CD4-positive, alpha-beta T cell treated with Interleukin-10 for 1 hour (primary cell): ENCODE measurements around the gene ZNF423.

Source experiments
- DNase-seq: peaks from one replicate; pipeline ENCODE4 v3.0.0-alpha.2; 2020

Gene ZNF423

DNA sequence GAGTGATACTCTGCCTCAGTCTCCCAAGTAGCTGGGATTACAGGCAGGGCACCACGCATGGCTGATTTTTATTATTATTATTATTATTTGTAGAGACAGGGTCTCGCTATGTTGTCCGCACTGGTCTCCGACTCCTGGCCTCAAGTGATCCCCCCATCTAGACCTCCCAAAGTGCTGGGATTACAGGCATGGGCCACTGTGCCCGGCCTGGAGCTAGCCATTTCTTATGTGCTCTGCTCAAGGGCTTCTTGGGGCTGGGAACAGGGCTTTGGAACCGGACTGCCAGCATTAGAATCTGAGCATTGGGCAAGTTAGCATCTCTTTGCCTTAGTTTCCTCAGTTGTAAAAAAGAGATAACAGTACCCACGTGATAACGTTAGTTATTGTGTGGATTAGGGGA, 371.0 kb downstream of the ZNF423 start:
- no peak for DNase-seq

DNA sequence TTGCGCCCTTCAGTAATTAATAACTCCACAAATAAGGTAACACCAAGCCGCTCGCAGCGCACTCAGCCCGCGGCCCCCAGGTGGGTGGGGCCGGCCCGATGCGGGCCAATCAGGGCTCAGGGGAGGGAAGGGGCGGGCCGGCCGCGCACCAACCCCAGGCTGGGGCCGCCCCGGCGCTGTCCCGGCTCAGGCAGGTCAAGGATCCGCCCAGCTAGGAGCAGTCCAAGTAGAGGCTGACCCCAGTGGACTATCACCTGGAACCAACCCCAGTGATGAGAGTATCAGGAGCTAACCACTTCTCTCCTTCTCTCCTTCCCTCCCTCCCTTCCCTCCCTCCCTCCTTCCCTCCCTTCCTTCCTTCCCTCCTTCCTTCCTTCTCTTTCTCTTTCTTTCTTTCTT, 371.5 kb downstream of the ZNF423 start:
- DNase-seq = no peak

DNA sequence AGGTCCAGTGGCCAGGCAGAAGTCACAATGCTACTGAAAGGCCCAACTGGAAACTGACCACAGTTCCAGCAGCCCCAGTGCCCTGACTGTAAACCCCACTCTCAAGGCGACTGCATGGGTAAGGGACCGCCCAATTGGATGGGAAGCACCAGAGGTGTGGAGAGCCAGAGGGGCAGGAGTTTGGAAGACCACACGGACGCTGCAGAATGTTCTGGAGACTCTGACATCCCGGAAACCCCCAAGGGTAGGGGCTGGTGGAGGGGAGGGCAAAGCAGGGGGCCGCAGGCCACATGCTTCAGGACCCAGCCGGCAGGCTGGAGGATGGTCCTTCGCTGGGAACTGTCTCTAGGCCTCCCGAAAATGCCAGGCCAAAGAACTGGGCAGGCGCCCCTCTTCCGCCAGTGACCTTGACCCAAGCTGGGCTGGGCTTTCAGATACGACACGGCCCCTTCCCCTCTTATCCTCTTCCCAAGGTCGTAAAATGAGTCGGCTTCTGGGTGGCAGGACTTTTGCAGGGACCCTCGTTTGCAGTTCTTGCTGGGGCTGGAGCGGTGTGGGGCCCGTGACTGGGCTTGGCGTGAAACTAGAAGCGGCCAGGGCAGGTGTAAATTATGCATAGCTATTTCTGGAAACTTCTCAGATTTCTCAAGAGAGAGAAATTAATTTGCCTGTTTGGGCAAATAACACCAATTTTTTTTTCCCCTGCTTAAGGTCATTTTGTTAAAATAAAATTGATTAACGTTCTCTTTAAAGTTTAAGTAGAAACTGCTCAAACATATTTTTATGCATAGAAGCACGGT, 372.1 kb downstream of the ZNF423 start:
- no peak for DNase-seq

DNA sequence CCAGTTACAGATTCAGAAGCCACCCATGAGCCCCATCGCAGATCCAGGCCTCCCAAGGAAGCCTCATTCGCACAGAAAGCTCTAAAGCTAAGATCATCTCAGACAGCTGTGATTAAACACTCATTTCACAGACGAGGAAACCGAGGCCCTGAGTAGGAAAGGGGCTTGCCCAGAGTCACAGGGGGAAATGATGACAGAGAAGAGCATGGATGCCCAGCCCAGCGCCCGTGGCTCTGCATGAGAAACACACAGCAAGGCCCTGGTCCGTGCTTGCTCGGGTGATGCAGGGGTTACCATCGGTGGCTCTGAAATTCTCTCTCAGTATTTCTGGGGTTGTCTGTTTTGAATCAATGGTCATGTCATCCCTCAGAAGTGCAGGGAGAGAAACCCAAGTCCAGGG, 372.7 kb downstream of the ZNF423 start:
- no peak for DNase-seq

DNA sequence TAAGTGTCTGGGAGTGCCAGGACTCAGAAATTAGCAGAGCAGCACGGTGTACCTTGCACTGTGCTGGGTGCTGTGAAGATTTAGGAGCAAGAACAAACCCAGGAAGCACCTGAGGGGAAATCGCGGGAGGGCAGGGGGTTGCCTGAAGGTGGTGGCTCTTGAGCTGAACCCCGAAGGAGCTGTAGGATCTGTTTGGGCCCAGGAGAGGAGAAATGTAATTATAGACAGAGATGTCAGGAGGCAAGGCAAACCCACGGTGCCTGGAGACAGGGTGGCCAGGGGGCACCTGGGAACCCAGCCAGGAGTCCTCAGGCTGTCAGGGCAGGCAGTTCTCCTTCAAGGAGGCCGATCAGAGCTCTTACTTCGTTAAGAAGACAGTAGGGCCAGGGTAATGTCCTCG, 373.2 kb downstream of the ZNF423 start:
- DNase-seq = no peak

DNA sequence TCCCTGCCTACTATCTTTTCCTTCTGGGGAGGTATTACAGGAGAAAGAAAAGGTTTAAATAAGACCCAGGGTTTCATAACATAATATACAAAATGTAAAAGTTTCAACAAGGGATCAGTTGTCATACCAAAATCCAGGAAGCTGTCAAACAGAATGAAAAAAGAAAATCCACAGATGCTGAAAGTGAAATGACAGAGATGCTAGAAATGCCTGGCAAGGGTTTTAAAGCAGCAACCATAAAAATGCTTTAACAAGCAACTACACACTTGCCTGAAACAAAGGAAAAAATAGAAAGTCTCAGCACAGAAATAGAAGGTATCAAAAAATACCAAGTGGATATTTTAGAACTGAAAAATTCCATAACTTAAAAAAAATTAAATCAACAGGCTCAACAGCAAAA, 377.3 kb downstream of the ZNF423 start:
- DNase-seq = no peak

DNA sequence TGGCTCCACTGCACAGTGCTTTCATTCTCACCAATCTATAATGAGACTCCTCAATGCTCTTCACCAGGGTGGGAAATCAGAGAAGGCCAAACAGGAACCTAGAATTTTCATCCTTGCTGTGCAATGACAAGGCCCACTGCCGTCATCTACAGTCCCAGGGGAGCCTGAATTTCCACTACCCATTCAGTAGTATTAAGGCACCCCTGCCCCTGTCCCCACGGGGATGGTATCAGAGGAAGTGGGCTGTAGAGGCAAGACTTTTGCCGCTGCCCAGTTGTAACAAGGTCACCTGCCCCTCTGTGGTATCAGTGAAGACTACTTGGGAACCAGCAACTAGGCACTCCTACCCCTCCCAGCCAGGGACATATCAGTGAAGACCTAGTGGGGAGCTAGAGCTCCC, 377.8 kb downstream of the ZNF423 start:
- no peak for DNase-seq

DNA sequence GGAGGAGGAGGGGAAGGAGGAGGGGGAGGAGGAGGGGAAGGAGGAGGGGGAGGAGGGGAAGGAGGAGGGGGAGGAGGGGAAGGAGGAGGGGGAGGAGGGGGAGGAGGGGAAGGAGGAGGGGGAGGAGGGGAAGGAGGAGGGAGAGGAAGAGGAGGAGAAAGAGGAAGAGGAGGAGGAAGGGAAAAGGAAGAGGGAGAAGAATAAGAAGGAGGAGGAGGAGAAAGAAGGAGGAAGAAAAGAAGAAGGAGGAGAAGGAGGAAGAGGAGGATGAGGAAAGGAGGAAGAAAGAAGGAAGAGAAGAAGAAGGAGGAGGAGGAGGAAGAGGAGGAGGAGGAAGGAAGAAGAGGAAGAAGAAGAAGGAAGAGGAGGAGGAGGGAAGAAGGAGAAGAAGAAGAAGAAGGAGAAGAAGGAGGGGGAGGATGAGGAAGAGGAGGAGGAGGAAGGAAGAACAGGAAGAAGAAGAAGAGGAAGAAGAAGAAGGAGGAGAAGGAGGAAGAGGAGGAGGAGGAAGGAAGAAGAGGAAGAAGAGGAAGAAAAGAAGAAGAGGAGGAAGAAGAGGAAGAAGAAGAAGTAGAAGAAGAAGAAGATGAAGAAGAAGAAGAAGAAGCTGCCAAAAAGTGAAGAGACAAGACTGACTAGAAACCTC, 378.5 kb downstream of the ZNF423 start:
- DNase-seq = no peak

DNA sequence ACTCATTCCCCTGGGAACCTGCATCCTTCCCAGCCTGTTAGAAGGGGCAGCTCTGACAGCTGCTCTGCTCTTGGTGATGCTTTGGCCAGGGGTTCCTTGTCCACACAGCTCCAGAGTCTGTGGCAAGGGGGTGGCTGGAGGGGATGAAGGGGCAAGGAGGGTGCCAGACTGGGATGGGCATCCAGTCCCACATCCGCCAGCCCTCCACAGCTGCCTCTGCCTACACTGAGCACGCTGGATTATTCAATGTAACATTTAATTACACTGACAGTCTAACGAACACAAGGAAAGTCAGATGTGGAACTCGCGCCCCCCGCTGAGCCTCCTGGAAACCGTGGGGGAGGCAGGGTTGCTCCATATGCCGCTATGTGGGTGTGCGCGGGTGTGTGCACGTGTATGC, 381.2 kb downstream of the ZNF423 start:
- DNase-seq = no peak

DNA sequence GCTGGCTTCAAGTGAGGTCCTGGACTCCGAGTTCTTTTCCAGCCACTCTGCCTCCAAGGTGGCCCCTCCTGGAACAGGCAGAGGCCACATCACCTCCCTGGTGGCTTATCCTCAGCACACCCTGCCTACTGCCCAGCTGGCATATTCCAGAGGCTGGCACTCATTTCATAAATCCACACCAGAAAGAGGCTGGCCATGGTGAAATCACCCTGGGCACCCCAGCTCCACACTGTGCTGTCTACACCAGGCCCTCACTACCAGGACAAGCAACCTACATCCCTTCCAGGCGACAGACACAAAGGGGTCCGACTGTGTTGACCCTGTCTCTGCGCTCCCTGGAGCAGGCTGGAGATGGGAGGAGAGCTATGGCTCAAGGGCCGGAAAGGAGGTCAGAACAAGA, 382.1 kb downstream of the ZNF423 start:
- no peak for DNase-seq

DNA sequence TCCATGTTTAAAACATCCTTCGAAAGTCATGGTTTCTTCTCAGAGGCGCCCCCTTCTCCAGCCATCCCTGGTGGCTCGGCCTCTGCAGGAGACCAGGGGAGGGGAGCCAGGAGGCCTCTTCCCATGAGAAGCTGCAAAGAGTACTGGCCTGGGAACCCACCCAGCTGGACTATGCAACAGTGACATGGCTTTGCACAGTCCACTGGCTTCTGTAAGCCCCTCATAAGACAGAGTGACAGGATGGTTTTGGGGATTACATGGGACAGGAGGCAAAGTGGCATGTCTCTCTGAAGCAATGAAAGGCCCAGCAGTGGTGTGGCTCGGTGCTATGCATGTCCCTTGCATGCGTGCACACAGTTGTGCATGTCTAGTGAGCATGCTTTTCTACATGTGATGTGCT, 382.8 kb downstream of the ZNF423 start:
- DNase-seq = no peak

DNA sequence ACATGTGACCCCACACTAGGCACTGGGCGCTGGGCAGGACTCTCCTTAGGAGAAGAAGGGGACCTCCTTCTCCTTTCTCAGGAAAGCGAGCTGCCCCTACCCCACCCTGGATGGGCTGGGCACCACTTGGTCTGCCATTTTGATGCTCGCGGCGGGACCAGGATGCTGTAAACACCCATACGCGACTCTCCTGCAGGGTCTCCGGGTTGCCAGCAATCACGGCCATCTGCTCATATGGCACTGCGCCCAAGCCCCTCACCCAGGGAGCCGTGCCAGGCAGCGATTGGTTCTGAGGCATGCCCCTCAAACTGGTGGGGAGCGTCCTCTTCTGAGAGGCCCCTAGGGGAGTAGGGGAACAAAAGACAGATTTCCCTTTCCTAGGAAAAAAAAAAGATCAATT, 383.3 kb downstream of the ZNF423 start:
- no peak for DNase-seq

DNA sequence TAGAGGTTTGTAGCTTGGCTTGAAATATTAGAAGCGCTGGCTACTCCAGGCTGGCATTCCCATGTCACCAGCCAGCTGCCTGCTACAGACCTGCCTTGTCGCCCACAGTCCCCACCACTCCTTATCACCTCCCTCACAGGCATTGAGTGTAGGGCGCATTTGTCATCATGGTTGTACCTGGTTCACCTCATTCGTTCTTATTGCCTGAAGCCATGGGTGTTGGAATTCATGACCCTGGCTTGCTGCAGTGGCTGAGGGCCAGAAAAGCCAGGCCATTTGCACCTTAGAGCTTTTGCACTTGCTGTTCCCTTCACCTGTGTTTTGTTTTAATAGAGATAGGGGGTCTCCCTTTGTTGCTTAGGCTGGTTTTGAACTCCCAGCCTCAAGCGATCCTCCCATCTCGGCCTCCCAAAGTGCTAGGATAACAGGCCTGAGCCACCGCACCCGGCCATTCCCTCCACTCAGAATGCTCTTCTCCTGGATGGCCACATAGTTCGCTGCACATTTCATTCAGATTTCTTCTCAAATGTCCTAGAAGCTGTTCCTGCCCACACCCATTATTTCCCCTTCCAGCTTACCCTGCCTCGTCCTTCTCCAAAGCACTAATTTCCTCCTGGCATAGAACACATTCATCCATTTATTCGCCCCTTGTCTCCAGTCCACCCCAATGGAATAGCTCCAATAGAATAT, 384.7 kb downstream of the ZNF423 start:
- DNase-seq = no peak

DNA sequence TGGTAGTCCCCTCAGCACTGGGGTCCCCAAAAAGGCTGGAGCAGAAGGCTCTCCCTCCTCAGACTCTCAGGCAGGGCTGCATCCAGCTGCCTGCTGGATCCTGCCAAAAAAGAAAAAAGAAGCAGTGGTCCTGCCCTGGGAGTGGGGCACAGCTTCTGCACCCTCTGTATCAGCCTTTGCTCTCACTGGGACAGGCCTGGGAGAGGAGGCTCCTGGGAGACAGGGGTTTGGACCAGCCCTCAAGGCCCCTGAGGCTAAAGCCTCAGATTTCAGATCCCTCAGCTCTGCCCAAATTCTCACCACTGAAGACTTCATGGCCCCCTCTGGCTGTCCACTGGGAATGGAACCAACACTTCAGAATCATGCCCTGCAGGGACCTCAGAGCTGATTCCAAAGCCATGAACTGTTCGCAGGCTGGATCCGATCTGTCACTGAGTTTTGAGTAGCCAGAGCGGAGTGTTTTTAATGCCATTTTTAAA, 385.4 kb downstream of the ZNF423 start:
- DNase-seq = no peak

DNA sequence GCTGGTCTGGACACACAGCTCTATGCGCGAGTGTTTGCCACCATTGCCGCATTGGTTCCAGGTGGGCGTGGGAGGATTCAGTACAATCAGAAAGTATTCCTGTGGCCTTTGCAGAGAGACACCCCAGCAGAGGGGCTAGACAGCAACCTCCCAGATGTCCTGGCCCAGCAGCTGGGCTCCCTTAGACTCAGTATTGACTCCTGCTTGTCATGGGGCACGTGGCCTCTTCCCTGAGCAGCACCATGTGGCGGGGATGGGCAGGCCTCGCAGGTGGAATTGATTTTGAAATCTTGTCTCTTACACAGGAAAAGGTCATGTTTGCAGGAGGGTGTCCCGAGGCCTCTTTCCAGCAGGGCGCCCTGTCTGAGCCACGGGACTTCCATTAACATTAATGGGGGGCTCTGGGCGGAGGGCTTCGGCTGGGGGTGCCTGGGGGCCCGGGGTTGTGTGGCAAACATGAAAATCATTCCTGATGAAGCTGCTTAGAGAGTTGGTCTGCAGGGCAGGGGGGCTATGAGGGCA, 385.9 kb downstream of the ZNF423 start:
- DNase-seq = no peak

DNA sequence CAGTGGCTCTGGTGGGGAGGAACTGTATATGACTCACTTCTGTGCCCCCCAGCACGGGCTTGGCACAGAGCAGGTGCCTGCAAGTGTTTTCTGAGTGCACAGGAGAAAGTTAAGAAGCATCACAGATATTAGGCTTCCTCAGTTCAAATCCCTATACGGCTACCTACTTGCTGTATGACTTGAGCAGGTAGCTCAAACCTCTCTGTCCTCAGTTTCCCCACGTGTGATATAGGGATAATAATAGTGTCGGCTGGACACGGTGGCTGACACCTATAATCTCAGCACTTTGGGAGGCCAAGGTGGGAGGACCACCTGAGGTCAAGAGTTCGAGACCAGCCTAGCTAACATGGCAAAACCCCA, 386.6 kb downstream of the ZNF423 start:
- DNase-seq = no peak

DNA sequence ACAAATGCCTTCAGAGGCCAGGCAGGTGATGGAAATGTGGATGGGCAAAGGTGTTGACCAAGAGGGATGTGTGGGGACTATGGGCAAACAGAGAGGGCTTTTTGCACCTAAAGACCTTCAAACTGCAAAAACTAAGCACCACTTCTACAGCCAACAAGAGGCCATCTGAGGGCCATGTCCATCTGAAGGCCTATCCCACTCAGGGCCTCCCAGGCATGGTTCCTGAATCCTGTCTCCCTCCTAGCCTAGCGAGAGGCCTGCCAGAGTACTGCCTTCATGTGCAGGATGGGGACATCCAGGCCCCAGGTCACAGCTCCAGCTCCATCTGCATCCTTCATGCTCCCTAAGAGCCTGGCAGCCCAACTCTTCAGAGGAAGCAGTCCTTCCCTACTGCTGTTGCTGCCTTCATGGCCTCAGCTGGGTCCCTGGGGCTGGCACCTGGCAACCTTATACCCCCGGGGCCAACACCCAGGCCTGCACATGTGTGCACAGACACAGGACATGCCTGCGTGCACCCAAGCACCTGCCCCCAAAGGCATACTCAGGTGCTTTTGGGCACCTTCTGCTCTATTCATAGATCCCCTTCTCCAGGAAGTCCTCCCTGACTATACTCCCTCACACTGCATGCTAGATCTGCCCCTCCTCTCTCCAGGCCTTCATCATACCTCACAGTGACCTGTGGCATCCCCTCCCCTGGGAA, 387.2 kb downstream of the ZNF423 start:
- no peak for DNase-seq

DNA sequence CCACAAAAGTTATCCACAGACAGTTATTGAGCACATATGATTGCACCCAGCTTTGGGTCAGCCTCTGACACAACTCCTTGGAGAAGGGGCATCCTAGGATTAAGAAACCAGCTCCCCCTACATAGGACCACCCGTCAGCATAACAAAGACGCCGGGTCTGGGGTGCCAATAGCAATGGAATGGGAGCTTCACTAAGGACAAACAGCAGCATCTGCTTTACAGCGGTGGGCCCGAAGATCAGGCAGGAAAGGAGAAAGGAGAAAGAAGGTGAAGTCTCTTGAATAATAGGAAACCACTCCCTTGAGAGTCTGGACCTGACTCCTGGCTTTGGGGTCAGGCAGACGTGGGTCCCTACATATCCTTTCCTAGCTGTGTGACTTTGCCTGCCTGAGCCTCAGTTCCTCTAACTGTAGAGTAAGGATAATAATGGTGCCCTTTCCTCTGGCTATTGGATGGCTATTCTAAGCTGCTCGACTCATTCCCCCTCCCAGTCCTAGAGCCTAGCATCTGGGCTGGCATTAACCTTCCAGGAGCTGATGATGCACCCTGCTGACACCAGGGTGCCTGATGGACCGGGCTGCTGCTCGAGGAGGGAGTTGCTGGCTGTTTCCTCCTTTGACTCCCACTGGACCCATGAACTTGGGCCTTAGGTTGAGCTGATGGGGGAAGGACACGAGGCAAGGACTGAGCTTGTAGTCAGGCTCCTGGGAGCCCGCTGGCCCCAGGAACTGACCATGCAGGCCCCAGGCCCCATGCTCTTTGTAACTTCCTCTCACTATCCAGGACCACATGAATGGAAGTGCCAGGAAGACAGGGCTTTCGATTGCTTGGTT, 388.2 kb downstream of the ZNF423 start:
- DNase-seq = no peak

DNA sequence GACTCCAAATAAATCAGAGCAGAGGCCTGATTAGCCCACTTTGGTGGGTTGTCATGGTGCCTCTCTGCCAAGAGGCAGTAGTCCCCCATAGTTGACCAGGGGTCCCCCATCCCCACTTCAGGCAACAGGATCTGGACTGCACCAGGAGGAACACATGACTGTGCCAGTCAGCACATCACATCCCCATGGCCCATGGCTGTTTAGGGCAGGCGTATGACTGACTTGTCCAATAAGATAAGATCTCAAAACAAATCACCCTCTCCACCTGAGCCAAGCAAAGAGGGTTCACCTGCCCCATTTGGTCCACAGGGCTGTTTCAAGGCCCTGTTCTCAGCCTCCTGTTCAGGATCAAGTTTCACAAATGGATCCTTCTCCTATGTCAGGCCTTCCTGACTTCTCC, 389.0 kb downstream of the ZNF423 start:
- DNase-seq = no peak

DNA sequence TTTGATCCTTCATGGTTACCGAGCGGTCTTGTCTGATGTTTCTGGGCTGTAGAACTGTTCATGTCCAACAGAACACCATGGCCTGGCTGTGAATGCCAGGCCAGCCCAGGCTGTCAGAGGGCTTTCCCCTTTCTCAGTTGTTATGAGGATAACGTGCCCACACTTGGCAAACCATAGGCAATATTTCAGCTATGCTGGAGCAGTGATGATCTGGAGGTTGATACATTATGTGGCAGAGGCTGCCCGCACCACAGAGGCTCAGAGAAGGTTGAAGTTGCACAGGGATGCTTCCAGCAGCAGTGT, 389.4 kb downstream of the ZNF423 start:
- no peak for DNase-seq

DNA sequence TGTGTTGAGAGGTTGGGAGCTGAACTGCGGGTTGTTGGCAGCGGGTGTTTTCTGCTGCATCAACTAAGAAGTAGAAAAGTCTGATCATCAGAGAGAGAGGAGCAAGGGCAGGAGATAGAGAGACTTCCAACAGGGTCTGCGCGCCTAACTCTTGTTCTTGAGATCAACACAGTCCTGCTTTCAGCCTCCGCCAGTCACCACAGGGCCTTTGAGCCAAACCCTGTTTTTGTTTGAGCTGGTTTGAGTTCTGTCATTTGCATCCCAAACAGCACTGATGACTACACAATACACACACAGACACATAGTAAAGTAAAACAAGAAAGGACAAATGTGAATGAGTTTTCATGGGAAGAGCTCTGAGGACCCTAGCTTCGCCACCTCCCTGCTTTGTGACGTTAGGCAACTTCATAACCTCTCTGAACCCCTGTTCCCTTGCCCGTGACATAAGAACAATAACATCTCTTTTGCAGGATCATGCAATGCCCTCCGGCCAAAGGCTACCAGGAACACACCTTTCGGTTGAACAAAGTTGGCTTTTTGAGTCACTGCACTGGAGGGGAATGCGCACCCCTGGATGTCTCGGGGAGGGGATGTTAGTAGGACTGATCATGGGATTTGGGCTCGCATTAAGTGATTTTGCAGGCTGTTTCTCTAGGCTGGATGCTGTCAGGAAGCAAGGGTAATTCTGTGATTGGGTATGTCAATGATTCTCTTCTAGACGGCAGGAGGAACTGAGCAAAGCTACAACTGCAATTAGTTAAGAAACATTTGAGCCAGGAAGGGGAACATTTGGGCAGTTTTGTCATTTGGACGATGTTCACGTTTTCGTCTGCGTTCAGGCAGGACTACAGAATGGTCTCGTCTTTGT, 390.0 kb downstream of the ZNF423 start:
- no peak for DNase-seq
